SK-N-SH (cell line): ENCODE measurements around the gene TMEM63C. TPM values are rescaled to one million over a fixed set of nuclear protein-coding genes. Genes with fewer than 3 reads are reported as not detected.

Source experiments
- CTCF ChIA-PET: fragments of 300-600, 350-600 bp; formaldehyde crosslinking; extraction: SDS; loops from one replicate; lab custom pipeline; 2021; lab: Yijun Ruan, JAX
- POLR2A ChIA-PET: fragments of 350-600 bp; sonication (Branson Sonifier 250); formaldehyde crosslinking; extraction: SDS; loops from one replicate; lab custom pipeline; 2020; ENCODE audit warnings: antibody characterized with exemption, inconsistent platforms; lab: Yijun Ruan, JAX
- DNase-seq: peaks from one replicate; pipeline ENCODE4 v3.0.0; 2012
- H2AFZ ChIP-seq: fragments of 200-600 bp; sonication (generic); 2 replicates; pipeline ENCODE4 v1.8.1; 2016; ENCODE audit warnings: antibody characterized with exemption, mild to moderate bottlenecking, low read depth
- H3F3A ChIP-seq: fragments of 200-600 bp; sonication (generic); replicated peaks from 2 replicates; pipeline ENCODE3; 2016; ENCODE audit warnings: antibody characterized with exemption, mild to moderate bottlenecking; ENCODE audit not compliant: insufficient read depth
- H3K27ac ChIP-seq, 2 experiments: fragments of 200-500 bp in 1 of 2; fragments of 200-600 bp in 1 of 2; sonication (Bioruptor generic) in 1 of 2; sonication (generic), shearing (Covaris generic) in 1 of 2; 2 replicates each; pipeline versions ENCODE4 v1.5.1 to v1.6.1; 2014 to 2016; ENCODE audit warnings: low read depth in 2 of 2, inconsistent platforms in 1 of 2, low read length in 1 of 2, mild to moderate bottlenecking in 1 of 2, mixed read lengths in 1 of 2
- H3K27me3 ChIP-seq: fragments of 200-600 bp; sonication (generic), shearing (Covaris generic); 2 replicates; pipeline ENCODE4 v1.6.1; 2016; ENCODE audit warnings: mixed run types; ENCODE audit not compliant: insufficient read depth
- H3K36me3 ChIP-seq, 2 experiments: fragments of 200-500 bp in 1 of 2; fragments of 200-600 bp in 1 of 2; sonication (Bioruptor generic) in 1 of 2; sonication (generic) in 1 of 2; replicated peaks in 1 of 2; 2 replicates each; pipeline versions ENCODE3 to v1.5.1; 2014 to 2016; ENCODE audit warnings: low read length in 1 of 2, mild to moderate bottlenecking in 1 of 2; ENCODE audit not compliant: insufficient read depth in 2 of 2, control insufficient read depth in 1 of 2
- H3K4me1 ChIP-seq, 2 experiments: fragments of 200-500 bp in 1 of 2; fragments of 200-600 bp in 1 of 2; sonication (Bioruptor generic) in 1 of 2; sonication (generic), shearing (Covaris generic) in 1 of 2; 2 replicates each; pipeline versions ENCODE4 v1.5.1 to v1.6.1; 2014 to 2016; ENCODE audit warnings: low read depth in 1 of 2, low read length in 1 of 2, mixed run types in 1 of 2; ENCODE audit not compliant: insufficient read depth in 2 of 2, control insufficient read depth in 1 of 2
- H3K4me2 ChIP-seq: fragments of 200-600 bp; sonication (generic), shearing (Covaris generic); 2 replicates; pipeline ENCODE4 v1.6.1; 2017; ENCODE audit warnings: mixed run types
- H3K4me3 ChIP-seq, 2 experiments: fragments of 200-500 bp in 1 of 2; fragments of 200-600 bp in 1 of 2; sonication (Bioruptor generic) in 1 of 2; sonication (generic), shearing (Covaris generic) in 1 of 2; 2 replicates each; pipeline versions ENCODE4 v1.5.1 to v1.8.1; 2014 to 2016; ENCODE audit warnings: low read depth in 2 of 2, inconsistent platforms in 1 of 2, low read length in 1 of 2, mild to moderate bottlenecking in 1 of 2, mixed read lengths in 1 of 2, moderate library complexity in 1 of 2
- H3K79me2 ChIP-seq: fragments of 200-600 bp; sonication (generic); 2 replicates; pipeline ENCODE4 v1.8.1; 2017; ENCODE audit warnings: mild to moderate bottlenecking; ENCODE audit not compliant: insufficient read depth
- H3K9ac ChIP-seq: fragments of 200-600 bp; sonication (generic); 2 replicates; pipeline ENCODE4 v1.6.1; 2017; ENCODE audit warnings: mixed run types
- H3K9me2 ChIP-seq: fragments of 200-600 bp; sonication (generic); 2 replicates; pipeline ENCODE4 v1.6.1; 2017; ENCODE audit warnings: mixed run types
- H3K9me3 ChIP-seq: fragments of 200-600 bp; sonication (generic); 2 replicates; pipeline ENCODE4 v1.6.1; 2017; ENCODE audit warnings: mixed run types, mild to moderate bottlenecking, moderate library complexity
- H4K20me1 ChIP-seq: fragments of 200-600 bp; sonication (generic); 2 replicates; pipeline ENCODE4 v1.6.1; 2017; ENCODE audit warnings: mild to moderate bottlenecking, mixed run types; ENCODE audit not compliant: insufficient read depth
- CTCF ChIP-seq: fragments of 200-600 bp; sonication (generic); IDR thresholded peaks from 2 replicates; pipeline ENCODE4 v1.6.1; 2017; ENCODE audit warnings: antibody characterized with exemption, mild to moderate bottlenecking, moderate library complexity
- JUND ChIP-seq: IDR thresholded peaks from 2 replicates; pipeline ENCODE4 v1.4.0; 2012
- MXI1 ChIP-seq: IDR thresholded peaks from 2 replicates; pipeline ENCODE4 v1.6.1; 2012; ENCODE audit warnings: mild to moderate bottlenecking, low read depth, low read length, improper control_type of control experiment
- PBX3 ChIP-seq: IDR thresholded peaks from 2 replicates; pipeline ENCODE4; 2012
- POLR2AphosphoS5 ChIP-seq: IDR thresholded peaks from 2 replicates; pipeline ENCODE4 v1.6.1; 2012; ENCODE audit warnings: low read depth, low read length
- RAD21 ChIP-seq: IDR thresholded peaks from 2 replicates; pipeline ENCODE4 v1.6.1; 2012; ENCODE audit warnings: mild to moderate bottlenecking, low read length
- RCOR1 ChIP-seq: fragments of 150-350 bp; IDR thresholded peaks from 2 replicates; pipeline ENCODE4 v1.6.1; 2017; ENCODE audit warnings: antibody characterized with exemption, low read length
- REST ChIP-seq: IDR thresholded peaks from 2 replicates; pipeline ENCODE4 v1.6.1; 2012; ENCODE audit warnings: mild to moderate bottlenecking, low read depth, low read length, moderate library complexity
- SMC3 ChIP-seq: IDR thresholded peaks from 2 replicates; pipeline ENCODE4 v1.6.1; 2012; ENCODE audit warnings: low read depth, low read length, improper control_type of control experiment
- TCF12 ChIP-seq: IDR thresholded peaks from 2 replicates; pipeline ENCODE4 v1.4.0; 2012
- USF1 ChIP-seq: IDR thresholded peaks from 2 replicates; pipeline ENCODE4 v1.4.0; 2012; ENCODE audit warnings: low read depth, borderline replicate concordance
- WGBS: methylation state at CpG from one replicate; pipeline ENCODE4 v1.1.6; 2017; ENCODE audit warnings: low lambda C conversion rate; 5-methylcytosine and 5-hydroxymethylcytosine counted together
- polyA plus RNA-seq, 3 experiments: library from polyadenylated mRNA; depleted of rRNA; stranded (reverse); fragments of >200 nt; gene quantifications; 2 replicates each; pipeline ENCODE4 v1.2.3, GENCODE V29; 2012

TMEM63C gene
- polyA plus RNA-seq, 1 of the 3 experiments (the other 2 are of a cell fraction) = 0.25 TPM

GRCh38 chr14:77220246-77221017 lies 38.8 kb downstream of the TMEM63C start:
- no peaks in the 10 kb centered on the region for H3K27me3 ChIP-seq
- H3K4me3 ChIP-seq = no peak overlapping the region
- ChIA-PET POLR2A (no interaction called here), CTCF (interaction anchor here (2.6 kb wide), 1 partner anchor 69 kb away, joined by 7 read pairs; no protein-coding TSS in a partner anchor)
- no peaks in the 10 kb centered on the region for H3K9me2 ChIP-seq
- no peak for DNase-seq
- H3K27ac ChIP-seq = no peak overlapping the region
- H3K9ac ChIP-seq = no peak overlapping the region
- 59% methylated on average over 9 of the region's 24 CpGs for WGBS
- H3K4me2 ChIP-seq = no peak overlapping the region
- H3K4me1 ChIP-seq = peaks cover 0 to 9% of the 10 kb centered on the region in 2 experiments; a peak in 1 of 4 replicates
- TF ChIP-seq USF1 = no peak
- no peak for TF ChIP-seq TCF12
- TF ChIP-seq CTCF = no peak
- no peak for TF ChIP-seq PBX3
- no peak for TF ChIP-seq MXI1
- TF ChIP-seq RAD21 = no peak
- no peak for TF ChIP-seq SMC3
- TF ChIP-seq RCOR1 = no peak
- TF ChIP-seq REST = no peak
- no peak for TF ChIP-seq POLR2AphosphoS5
- no peak for TF ChIP-seq JUND
- no peaks in the 10 kb centered on the region for H3K79me2 ChIP-seq
- H2AFZ ChIP-seq = no peak overlapping the region
- H3K9me3 ChIP-seq = no peaks in the 10 kb centered on the region
- no peaks in the 10 kb centered on the region for H4K20me1 ChIP-seq
- no peaks in the 10 kb centered on the region for H3K36me3 ChIP-seq
- no peaks in the 10 kb centered on the region for H3F3A ChIP-seq
